HG03558 (cell line): Measurements from ENCODE around the gene AP1S3.
"Not testable (repeated sequence)": the region's sequence is repeated elsewhere in the genome, so short reads cannot be mapped to it uniquely, and the experiment has no call there.

Experiments
- ATAC-seq: cut with Tn5 transposase; IDR thresholded peaks from one replicate; pipeline ENCODE4 v1.9.1; 2021; ENCODE audit warnings: moderate number of reproducible peaks; ENCODE audit not compliant: unreplicated experiment; ENCODE audit errors: extremely low read depth

AP1S3 gene

DNA sequence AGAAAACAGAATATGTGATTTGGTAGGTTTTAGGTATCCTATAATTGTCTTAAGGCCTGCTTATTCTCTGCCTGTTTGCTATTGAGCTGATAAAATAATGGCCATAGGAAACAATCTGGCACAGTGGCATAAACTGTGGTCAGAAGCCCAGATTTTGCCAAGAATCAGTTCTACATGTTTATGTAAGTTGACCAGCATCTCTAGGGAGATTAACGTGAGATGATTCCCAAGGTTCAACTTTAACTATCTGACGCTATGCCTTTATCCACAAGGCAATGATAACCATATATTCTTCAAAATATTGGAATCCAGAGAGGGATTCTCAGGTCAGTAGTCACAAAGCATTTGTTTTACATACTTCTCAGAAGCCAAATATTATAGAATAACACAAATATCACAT, 25.6 kb downstream of the AP1S3 start:
- ATAC-seq: no peak

DNA sequence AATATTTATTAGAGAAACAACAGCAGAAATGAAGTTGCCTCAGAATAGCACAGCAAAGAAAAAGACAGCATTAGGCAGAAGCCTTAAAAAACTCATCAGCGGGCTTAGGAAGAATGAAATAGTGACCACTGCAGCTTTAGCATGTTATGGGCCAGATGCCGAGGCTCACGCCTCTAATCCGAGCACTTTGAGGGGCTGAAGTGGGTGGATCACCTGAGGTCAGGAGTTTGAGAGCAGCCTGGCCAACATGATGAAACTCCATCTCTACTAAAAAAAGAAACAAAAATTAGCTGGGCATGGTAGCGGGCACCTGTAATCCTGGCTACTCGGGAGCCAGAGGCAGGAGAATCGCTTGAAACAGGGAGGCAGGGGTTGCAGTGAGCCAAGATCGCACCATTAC, 32.4 kb downstream of the AP1S3 start:
- ATAC-seq: no peak

DNA sequence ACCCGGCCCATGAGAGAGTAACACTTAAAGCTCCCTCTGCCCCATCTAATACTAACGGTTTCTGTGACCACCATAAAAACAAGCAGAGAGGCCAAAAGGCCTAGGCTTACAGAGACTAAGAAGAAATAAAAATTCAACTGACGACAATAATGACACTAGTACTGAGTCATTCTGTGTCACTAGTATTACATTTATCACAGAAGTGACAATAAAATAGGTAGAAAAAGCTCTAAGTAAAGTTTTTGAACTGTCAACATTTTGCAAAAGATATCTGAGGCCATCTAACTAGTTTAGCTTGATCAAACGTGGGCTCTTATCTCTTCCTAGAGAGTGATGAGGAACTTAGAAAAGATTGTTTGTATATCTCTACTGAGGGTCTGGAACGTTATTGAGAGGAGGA, 35.6 kb downstream of the AP1S3 start:
- no peak for ATAC-seq

DNA sequence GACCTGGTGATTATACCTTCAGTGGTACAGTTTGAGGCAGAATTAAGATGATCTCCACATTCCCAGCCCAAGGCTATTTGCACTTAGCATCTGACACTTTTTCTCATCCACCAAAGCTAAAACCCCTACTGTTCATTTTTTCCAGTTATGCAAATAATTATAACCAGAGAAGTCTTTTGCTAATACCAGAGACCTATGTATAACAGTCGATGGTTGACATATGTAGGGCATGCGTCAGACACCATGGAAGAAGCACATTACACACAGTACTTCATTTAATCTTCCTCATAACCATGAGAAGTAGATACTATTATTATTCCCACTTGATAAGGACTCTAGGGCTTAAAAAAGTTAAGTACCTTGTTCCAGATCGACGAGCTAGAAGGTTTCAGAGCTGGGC, 36.5 kb downstream of the AP1S3 start:
- ATAC-seq: no peak

DNA sequence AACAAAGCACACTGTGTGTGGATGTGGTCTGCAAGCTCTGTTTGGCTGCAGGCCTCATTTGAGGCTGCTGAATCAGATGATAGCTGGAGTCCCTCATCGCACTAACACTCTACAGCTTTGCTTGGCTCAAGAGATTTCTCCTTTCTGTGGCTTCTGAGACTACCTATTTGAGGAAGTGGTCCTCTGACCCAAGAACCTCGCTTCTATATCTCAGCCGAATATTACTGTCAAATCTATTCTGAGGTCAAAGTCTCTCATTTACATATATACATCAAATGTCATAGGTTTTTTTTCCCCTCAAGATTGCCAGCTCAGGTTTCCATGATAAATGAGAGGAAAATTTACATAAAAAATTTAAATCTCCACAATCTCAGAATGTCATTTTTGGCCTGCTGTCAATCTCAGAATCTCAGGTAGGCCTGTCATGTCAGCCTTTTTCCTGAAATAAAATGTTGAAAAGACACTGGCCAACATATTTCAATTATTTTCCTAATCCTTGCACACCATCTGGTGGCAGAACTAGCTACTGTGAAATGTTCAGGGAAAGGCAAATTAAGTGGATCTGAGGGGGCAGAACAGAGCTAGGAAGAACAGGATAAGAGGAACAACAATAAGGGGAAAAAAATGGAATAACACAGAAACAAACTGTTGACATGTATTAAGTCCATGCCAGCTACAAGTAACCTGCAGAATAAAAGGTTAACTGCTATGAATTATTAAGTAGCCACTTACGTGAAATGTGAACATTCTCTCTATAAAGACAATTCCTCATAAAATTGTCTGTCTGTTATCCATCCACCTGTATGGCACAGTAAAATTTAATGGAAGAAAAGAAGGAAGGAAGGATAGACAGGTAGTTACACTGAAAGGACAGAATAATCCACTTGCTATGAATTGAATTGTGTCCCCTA, 39.3 kb downstream of the AP1S3 start:
- peak; percentile 98 for ATAC-seq

DNA sequence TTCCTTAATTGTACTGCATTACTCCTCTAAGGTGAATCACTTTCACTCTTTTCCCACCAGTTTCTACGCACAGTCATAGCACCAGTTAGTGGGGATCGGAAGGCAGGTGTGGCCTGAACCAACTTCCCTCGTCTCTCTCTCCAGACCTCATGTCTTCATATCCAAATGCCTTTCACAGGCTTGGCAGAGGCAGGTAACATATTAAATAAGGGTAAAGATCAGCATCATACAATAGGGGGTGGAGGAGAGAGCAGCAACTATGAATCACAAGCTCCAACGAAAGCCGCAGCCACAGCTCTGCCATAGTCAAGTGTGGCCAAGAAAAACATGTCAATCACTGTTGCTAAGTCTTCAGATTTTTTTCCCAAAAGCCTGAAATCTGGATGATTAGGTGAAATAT, 40.3 kb downstream of the AP1S3 start:
- ATAC-seq: no peak

DNA sequence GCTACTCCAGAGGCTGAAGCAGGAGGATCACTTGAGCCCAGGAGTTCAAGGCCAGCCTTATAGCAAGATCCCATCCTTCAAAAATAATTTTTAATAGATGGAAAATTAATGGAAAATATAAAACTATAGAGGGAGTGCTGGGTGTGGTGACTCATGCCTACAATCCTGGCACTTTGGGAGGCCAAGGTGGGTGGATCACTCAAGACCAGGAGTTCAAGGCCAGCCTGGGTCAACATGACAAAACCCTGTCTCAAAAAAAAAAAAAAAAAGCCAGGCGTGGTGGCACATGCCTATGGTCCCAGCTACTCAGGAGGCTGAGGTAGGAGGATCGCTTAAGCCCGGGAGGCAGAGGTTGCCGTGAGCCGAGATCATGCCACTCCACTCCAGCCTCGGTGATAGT, 48.0 kb downstream of the AP1S3 start:
- ATAC-seq: no peak

DNA sequence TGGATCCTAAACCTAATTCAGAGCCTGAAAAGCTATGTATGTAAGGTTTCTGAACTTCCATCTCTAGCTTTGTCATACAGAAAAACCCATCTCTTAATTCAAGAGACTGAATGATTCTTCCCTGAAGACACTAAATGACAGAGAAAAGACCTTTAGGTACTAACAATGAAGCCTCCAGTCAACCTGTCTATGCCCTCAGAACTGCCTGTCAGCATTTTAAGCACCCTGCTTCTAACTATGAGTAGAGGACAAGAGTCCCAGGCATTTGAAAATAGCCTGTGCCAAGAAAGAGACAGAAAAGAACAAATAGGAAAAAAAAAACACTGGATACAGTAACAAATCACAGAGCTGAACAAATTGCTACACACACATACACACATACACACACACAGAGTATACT, 48.6 kb downstream of the AP1S3 start:
- ATAC-seq: no peak

DNA sequence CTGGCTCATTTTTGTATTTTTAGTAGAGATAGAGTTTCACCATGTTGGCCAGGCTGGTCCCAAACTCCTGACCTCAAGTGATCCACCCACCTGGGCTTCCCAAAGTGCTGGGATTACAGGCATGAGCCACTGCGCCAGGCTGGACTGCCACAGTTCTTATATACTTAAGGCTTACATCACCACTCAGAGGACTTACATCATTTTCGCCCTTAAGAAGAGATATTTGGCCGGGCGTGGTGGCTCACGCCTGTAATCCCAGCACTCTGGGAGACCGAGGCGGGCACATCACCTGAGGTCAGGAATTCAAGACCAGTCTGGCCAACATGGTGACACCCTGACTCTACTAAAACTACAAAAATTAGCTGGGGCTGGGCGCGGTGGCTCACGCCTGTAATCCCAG, 49.3 kb downstream of the AP1S3 start:
- ATAC-seq: not testable (repeated sequence)

DNA sequence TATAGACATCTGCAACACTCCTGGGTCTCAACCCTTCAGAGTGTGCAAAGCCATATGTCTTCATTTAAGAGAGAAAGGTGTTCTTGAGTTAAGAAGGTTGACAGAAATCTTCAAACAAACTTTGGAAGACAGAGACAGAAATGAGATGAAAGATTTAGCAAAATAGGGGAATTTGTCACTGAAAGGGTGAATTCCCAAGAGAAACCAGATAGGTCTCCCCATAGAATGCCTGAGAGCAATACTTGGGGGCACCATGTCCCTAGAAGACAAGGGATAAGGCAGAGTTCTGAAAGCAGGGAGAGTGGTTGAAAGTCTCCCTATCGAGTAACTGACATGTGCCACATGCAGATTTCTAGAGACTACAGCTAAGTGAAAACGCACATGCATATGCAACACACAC, 50.0 kb downstream of the AP1S3 start:
- ATAC-seq: no peak

DNA sequence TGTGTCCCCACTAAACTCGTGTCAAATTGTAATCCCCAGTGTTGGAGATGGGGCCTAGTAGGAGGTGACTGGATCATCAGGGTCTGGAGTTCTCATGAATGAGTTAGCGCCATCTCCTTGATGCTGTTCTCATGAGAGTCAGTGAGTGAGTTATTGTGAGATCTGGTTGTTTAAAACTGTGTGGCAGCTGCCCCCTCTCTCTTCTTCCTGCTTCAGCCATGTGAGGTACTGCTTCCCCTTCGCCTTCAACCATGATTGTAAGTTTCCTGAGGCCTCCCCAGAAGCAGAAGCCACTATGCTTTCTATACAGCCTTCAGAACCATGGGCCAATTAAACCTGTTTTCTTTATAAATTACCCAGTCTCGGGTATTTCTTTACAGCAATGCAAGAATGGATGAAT, 50.4 kb downstream of the AP1S3 start:
- ATAC-seq: no peak

DNA sequence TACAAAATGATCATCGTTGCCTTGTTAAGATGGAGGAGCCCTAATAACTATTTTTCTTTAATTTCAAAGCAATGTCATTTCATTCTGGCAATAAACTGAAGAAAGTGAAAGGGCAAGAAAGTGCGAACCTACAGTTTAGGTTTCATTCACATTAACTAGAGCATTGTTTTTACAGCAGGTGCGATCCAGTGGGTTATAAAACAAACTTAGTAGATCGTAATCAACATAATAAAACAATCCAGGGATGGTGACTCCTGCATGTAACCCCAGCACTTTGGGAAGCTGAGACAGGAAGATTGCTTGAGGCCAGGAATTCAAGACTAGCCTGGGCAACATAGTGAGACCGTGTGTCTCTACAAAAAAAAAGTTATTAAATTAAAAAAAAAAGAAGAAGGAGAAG, 51.1 kb downstream of the AP1S3 start:
- no peak for ATAC-seq

DNA sequence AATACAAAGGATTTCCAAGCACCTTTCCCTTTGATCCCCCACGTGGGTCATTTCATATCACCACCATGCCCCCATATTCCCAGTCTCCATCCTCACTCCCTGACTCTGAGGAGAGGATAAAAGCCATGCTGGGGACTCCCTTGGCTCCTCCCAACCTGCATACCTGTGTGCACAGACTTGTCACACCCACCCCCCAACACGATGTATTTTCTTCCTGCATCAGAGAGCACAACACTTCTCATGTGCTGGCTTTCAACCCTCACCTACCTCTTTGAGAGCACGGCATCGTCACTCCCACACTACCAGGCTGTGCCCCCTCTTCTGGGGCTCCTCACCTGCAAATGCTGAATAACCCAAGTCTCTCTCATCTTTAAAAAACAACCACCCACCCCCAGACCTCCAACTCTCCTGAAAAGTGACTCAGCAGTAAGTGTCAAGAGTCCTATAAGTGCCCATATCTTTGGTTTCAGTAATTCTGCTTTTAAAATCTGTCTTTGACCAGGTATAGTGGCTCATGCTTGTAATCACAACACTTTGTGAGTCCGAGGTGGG, 53.1 kb downstream of the AP1S3 start:
- ATAC-seq: no peak

DNA sequence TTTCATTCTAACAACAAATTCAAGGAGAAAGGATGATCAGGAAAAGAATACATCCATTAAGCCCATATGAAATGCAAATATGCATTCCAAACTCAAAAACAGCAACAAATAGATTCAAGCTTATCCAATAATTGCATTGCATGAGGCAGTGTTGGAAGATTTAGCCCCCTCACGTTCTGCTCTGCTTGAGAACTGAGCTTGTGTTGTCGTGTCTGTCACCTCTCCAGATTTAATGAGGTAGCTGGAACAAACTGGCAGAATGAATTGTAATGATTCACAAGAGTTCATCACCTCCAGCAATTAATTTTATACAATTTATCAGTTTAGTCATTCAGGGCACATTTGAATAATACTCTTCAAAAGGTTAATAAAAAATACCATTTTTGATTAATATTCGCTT, 54.8 kb downstream of the AP1S3 start:
- ATAC-seq: no peak

DNA sequence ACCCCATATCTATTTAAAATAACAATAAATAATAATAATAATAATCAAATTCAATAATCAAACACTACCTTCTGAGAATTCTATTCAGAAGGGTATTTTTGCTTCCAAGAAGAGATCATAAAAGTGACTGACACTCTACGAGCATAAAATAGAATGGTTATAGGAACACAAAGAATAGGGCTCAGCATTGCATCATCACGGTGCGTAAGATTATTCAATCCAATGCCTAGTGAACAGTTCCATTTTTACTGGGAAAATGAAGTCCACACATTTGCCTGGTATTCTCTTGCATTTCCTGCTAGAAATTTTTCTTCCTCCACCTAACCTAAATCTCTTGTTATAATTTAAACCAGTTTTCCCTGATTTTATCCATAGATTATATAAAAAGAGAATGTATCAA, 55.8 kb downstream of the AP1S3 start:
- ATAC-seq: no peak

DNA sequence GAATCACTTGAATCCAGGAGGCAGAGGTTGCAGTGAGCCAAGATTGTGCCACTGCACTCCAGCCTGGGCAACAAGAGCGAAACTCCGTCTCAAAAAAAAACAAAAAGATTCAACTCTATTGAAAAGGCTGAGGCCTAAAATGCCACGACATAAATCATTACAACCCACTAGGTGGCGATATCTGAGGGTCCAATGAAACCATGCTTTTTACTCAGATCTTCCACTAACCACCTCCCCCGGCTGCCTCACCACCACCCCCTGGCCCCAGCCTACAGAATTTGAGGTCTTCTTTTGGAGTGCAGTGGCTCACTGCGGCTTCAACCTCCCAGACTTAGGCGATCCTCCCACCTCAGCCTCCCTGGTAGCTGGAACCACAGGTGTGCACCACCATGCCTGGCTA, 57.5 kb downstream of the AP1S3 start:
- no peak for ATAC-seq

DNA sequence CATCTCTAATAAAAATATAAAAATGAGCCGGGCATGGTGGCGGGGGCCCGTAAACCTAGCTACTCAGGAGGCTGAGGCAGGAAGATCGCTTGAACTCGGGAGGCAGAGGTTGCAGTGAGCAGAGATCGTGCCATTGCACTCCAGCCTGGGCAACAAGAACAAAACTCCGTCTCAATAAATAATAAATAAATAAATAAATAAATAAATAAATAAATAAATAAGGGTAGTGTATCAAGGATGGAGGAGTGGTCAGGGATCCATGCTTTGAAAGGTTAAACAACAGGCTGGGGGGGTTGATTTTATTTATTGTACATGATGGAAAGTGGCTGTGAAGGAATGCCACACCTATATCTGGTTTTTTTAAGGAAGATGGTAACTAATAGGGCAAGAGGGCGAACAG, 63.2 kb downstream of the AP1S3 start:
- no peak for ATAC-seq

DNA sequence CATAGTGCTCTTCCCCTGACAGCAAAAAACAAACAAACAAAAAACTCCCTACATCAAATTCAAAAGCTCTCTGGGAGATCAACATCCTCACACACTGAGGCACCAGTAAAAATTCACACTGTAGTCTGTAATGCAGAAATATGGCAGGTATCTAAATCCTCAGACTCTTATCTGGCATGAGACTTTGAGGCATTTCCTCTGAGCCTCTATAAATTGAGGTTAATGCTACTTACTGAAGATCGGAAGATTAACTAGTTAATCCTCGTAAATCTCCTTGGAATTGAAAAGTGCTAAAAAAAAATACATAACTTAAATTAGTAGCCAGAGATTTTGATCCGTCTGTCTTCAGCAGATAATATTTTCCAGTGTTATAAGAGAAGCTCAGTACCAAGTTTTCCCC, 65.0 kb downstream of the AP1S3 start:
- no peak for ATAC-seq

DNA sequence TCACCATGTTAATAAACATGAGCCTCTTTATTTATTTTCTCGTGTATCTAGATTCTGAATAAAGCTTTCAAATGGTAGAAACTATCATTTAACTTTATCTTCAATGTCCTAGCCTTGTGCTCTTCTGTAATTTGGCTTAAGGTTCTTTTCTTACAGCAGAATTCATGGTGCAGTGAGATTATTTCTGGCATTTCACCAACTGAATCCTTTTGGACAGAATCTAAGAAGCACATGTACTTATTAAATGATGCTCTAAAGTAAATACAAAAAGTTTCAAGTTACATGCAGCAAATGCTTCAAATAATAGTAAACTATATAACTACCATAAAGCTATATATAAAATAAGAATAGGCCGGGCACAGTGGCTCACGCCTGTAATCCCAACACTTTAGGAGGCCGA, 65.9 kb downstream of the AP1S3 start:
- no peak for ATAC-seq

DNA sequence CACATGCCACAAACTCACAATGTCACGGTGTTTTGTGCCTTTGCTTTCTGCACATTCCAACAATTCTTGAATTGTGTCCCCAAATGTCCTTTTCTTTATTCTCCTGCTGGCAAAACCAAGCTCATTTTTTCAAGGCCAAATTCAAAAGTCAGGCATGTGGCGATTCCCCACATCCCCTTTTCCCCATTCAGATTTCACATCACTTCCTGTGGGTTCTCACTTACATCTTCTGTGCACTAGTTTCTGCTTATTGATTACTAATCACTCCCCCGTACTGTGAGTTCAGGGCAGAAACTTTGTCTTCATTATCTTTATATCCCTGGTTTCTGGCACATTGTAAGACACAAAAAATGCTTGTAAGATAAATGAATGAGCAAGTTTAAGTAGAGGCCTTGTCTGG, 69.2 kb downstream of the AP1S3 start:
- no peak for ATAC-seq

DNA sequence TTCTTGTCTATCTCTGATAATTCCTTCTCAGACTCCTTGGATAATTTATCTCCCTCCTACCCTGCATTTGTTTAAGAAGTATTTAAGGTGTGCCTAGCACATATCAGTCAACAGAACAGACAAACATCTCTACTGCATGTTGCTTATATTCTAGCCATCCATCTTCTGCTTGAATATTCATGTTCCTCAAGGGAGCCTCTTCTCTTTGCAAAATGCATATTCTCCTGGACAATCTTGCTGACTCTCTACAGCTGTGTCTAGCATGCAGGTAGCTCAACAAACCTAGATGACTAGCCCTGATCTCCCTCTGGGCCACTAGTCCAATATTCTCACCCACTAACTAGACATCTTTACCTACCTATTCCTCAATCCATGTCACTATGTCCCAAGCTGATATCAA, 70.0 kb downstream of the AP1S3 start:
- no peak for ATAC-seq

DNA sequence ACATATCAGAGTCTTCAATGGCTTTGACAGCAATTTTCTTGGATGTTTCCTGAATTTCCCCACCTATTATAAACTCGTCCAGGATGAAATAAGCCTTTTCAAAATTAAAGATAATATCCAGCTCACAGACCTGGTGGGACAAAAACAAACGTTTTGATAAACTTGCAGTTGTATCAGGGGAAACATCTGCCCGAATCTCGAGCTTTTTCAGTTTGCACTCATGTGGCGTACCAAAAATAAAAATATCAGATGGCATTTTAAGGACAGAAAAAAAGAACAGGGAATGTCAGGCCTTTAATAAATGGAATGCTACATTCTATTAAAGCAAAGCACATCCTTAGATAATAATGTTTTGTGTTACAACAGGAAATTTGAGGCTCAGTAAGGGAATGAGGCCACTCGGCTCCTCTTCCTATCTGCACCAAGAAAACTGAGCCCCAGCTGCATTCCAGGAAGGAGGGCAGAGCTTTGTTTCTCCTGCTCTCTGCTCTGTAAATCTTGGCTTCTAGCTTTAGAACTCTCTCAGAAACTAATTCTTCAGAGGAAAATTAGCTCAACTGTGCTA, 72.1 kb downstream of the AP1S3 start:
- ATAC-seq: no peak
